GM19397 (cell line): ENCODE results near the gene NRXN2.

ENCODE experiments used
- ATAC-seq: cut with Tn5 transposase; IDR thresholded peaks from one replicate; pipeline ENCODE4 v1.9.1; 2021; ENCODE audit warnings: mild to moderate bottlenecking, moderate library complexity; ENCODE audit not compliant: unreplicated experiment

Gene NRXN2

GRCh38 chr11:64722141-64723065 lies 594 bp downstream of the NRXN2 start:
- ATAC-seq: no peak

GRCh38 chr11:64721359-64721699 lies 1.7 kb downstream of the NRXN2 start:
- ATAC-seq: no peak

GRCh38 chr11:64720640-64721358 lies 2.2 kb downstream of the NRXN2 start:
- no peak for ATAC-seq

- ATAC-seq: no peak
Measured at GRCh38 chr11:64720167-64720566, 2.8 kb downstream of the NRXN2 start.

- ATAC-seq: no peak
Measured at GRCh38 chr11:64719406-64719805, 3.6 kb downstream of the NRXN2 start.

GRCh38 chr11:64718780-64719124 lies 4.2 kb downstream of the NRXN2 start:
- no peak for ATAC-seq

- ATAC-seq: no peak
Measured at GRCh38 chr11:64718084-64718779, 4.8 kb downstream of the NRXN2 start.

- ATAC-seq: no peak
Measured at GRCh38 chr11:64717268-64717578, 5.8 kb downstream of the NRXN2 start.

- no peak for ATAC-seq
Measured at GRCh38 chr11:64716473-64717267, 6.3 kb downstream of the NRXN2 start.

GRCh38 chr11:64715756-64716472 lies 7.1 kb downstream of the NRXN2 start:
- ATAC-seq: no peak

GRCh38 chr11:64715110-64715509 lies 7.9 kb downstream of the NRXN2 start:
- no peak for ATAC-seq

GRCh38 chr11:64714666-64715065 lies 8.3 kb downstream of the NRXN2 start:
- no peak for ATAC-seq

GRCh38 chr11:64713781-64714363 lies 9.1 kb downstream of the NRXN2 start:
- no peak for ATAC-seq

- no peak for ATAC-seq
Measured at GRCh38 chr11:64713016-64713707, 9.8 kb downstream of the NRXN2 start.

GRCh38 chr11:64712430-64713015 lies 10.5 kb downstream of the NRXN2 start:
- no peak for ATAC-seq

- ATAC-seq: no peak
Measured at GRCh38 chr11:64711956-64712362, 11.0 kb downstream of the NRXN2 start.

GRCh38 chr11:64711138-64711955 lies 11.7 kb downstream of the NRXN2 start:
- no peak for ATAC-seq

- ATAC-seq: no peak
Measured at GRCh38 chr11:64710418-64711137, 12.4 kb downstream of the NRXN2 start.
